Activated CD8-positive, alpha-beta memory T cell treated with anti-CD3 and anti-CD28 coated beads for 1 hour (primary cell): Measurements from ENCODE around the gene TM9SF4.
A peak's percentile ranks its signal among the peaks of the same experiment; 100 is the strongest.

ENCODE experiments used
- DNase-seq, 2 donors: peaks; one replicate each; pipeline ENCODE4 v3.0.0-alpha.2; 2020; ENCODE audit warnings: low read depth in 1 of 2; ENCODE audit errors: extremely low read depth in 1 of 2

TM9SF4 gene, protein sequence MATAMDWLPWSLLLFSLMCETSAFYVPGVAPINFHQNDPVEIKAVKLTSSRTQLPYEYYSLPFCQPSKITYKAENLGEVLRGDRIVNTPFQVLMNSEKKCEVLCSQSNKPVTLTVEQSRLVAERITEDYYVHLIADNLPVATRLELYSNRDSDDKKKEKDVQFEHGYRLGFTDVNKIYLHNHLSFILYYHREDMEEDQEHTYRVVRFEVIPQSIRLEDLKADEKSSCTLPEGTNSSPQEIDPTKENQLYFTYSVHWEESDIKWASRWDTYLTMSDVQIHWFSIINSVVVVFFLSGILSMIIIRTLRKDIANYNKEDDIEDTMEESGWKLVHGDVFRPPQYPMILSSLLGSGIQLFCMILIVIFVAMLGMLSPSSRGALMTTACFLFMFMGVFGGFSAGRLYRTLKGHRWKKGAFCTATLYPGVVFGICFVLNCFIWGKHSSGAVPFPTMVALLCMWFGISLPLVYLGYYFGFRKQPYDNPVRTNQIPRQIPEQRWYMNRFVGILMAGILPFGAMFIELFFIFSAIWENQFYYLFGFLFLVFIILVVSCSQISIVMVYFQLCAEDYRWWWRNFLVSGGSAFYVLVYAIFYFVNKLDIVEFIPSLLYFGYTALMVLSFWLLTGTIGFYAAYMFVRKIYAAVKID

DNA sequence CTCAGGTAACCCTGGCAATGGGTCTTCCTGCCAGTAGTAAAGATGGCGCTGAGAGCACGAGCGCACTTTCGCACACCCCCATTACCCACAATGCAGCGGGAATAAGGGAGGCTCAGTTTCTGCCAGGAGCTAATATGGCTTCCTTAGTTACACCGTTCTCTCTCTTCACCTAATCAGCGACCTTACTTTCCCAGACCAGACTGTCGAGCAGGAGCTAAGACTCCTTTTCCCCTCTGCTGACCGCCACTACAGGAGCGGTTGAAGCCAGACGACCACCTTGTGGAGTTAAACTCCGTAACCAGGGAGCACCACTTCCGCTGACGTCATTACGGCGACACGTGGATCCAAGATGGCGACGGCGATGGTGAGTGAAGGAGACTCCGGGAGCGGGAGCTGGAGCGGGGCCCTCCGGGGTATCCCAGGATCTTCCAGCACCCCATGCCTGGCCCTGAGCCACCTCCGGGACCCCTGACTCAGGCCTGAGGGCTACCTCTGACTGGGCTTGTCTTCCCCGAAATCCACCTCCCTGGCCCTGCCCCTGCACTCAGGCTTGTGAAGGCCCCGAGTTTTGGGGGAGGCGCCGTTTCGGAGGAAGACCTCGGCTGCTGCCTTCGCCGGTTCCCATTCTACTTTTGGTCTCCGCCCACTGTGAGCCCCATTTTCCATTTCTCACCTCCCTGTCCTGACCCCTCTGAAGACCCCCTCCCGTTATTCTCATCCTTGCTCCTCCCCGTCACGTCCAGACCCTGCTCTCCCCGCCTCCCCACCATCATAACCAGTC, at the start of gene TM9SF4:
Gene TM9SF4 (plus strand): TSS at position 323 of the 781 bp plus-strand sequence. CDS start 27 bp downstream, at position 350.
- DNase-seq, result peak; percentile 77 to 83

DNA sequence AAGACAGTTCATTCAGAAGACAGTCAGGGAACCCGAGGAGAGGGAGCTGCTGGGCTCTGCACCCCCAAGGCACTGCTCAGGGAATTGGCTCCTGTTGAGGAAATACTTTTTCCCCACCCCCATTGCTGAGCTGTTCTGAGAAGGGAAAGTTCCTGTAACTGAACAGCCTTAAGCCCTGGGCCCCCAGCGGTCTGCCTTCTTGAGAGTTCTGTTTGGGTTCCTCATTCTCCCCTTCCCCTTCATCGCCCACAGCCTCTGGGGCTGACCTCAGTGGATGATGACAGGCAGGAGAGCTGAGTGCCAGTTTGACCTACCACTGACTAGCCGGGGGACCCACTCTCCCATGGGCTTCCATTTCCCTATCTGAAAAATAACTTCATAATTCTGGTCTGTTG, 46.7 kb upstream of the TM9SF4 start:
- DNase-seq, result no peak

DNA sequence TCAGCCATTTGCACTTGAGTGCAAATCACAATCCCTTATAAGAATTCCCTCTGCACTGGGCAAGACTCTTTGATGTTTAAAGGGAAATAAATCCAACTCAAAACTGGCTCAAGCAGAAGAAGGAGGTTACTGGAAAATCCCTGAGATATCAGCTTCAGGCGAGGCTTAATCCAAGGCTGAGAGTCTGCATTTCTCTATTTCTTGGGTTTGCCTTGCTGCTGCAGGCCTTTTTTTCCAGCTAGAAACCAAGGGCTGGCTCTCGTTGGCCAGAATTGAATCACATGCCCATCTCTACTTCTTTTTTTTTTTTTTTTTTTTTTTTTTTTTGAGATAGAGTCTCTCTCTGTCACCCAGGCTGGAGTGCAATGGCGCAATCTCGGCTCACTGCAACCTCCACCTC, 45.8 kb upstream of the TM9SF4 start:
- DNase-seq, result no peak

DNA sequence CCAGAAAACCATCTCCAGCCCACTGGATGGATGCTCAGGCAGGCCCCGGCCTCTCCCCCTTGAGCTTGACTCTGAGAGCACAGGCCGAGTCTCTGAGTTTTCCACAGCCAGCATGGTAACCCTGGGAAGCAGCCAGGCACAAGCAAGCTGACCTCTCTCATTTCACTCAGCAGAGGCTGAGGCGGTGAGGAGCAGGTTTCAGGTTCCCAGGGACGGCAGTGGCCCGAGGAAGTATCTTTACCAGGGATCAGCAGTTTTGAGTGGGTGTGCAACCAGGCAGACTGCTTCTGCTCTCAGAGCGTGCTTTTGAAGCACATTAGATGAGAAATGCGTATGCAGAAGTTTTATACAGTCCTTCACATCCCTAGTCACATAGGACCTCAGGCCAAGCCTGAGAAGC, 44.8 kb upstream of the TM9SF4 start:
- no peak for DNase-seq

DNA sequence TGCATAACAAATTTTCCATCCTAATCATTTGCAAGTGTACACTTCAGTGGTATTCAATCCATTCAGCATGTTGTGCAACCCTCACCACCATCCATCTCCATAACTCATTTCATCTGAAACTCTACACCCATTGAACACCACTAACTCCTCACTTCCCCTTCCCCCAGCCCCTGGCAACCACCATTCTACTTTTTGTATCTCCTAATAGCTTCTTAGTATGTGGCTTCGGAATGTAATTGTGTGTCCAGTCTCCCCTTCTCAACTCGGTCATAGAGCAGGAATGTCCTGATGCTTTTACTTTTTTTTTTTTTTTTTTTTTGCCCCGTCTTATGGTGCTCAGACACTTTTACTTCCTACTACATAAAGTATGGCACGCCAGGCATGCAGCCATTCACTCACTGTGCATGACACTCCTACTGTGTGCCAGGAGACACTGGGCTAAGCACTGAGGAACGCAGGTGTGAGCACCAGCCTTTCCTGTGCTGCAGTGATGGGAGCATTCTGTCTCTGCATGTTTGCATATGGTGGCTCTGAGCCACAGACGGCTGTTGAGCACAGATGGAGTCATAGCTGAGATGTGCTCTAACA, 42.2 kb upstream of the TM9SF4 start:
- DNase-seq, result no peak

DNA sequence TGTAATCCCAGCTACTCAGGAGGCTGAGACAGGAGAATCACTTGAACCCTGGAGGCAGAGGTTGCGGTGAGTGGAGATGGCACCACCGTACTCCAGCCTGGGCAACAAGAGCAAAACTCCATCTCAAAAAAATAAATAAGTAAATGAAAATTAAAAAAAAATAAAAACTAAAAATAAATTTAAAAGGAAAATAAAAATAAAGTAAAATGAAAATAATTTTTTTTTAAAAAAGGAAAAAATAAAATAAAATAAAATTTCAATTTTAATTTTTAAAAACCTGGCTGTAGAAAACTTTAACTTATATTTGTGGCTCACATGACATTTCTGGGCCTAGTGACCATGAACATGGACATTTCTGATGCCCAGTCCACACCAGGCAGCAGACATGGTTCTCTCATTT, 41.3 kb upstream of the TM9SF4 start:
- DNase-seq, result no peak

DNA sequence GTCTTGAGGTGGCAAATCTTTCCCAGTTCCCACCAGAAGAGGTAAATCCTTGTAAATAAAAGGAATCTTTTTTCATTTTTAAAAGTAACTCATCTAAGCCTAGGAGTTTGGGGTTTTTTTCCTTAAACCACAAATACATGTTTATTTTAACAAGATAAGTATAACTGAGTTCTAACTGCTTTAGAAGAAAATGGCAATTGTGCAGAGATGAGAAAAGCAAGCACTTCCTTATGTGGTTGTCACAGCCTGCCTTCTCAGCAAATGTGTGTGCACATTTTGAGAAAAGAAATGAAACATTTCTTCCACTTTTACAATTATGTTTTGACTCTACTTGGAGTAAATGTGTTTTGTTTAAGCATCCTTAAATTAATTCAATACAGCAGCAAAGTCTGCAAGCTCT, 39.8 kb upstream of the TM9SF4 start:
- no peak for DNase-seq

DNA sequence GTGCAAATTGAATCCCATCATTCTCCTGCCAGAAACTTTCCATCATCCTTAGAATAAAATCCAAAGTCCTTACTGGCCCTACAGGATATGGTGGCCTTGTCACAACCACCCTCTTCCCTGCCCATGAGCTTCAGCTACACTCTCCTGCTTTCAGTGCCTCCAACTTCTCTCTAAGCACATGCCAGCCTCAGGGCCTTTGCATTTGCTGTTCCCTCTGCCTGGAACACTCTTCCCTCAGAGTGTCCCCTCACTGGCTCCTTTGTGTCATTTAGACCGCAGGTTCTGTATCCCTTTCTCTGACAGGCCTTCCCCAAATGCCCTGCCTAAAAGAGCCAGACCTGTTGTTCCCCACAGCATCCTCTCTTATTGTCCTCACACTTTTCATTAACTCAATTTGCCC, 39.2 kb upstream of the TM9SF4 start:
- no peak for DNase-seq

DNA sequence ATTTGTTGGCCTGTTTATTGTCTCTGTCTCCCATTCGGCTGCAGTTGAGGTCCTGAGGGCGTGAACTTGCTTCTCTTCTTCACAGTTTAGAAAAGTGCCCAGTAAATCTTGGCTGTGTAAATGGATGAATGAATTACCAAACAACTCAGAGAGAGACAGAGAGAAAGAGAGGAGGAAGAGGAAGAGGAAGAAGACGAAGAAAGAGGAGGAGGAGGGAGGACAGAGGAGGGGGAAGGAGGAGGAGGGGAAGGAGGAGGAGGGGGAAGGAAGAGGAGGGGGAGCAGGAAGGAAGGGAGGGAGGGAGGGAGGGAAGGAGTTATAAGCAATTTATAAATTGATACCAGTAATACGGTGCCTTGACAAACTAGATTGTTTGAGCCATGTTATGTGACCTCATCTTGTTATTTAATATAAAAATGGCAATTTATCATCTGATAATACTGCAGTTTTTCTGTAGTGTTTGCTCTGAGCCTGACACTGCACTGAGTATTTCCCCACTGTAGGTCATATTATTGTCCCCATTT, 38.8 kb upstream of the TM9SF4 start:
- no peak for DNase-seq

DNA sequence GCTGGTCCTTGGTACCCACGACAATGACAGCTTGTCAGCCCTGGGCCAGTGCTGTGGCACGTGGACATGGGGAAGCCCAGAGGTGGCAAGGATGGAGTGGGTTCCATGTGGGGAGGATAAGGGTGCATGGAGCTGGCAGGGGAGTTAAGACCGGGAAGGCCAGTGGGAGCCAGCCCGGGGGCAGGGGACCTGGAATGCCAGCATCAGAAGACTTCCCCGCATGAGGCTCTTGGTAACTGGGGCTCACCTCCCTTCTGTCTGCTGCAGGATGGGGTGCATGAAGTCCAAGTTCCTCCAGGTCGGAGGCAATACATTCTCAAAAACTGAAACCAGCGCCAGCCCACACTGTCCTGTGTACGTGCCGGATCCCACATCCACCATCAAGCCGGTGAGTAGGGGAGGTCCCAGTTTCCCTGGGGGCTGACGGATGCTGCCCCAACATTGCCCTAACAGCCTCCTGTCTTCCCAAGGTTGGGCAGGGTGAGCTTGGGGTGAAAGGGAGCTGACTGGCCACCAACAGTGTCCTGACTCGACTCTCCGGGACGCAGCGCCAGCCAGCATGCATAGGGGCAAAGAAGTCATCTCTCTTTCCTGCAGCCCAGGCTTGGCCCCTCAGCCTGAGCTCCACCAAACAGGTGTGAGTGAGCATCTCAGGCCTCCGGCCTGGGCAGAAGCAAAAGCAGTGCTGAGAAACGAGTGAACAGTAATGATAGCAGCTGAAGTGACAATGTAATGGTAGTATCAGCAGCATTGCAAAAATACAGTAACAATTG, 37.9 kb upstream of the TM9SF4 start:
- no peak for DNase-seq

DNA sequence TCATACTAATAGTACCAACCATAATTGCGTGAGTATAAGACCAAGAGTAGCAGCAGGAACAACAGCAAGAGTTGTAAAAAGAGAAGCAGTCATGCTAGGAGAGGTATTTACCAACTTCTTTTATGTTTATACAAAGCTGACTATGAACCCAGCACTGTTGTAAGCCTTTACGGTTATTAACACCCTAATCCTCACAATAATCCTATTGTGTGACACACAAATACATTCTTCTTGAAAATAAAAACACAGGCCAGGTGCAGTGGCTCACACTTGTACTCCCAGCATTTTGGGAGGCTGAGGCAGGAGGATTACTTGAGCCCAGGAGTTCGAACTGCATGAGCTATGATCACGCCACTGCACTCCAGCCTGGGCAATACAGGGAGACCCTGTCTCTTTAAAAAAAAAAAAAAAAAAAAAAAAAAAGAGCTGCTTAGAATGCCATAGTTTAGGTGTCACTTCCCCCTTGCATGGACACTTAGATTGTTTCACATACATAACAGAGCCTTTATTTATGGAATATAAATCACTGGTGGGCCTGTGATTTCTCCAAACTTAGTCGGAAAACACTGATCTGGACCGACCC, 37.3 kb upstream of the TM9SF4 start:
- no peak for DNase-seq

DNA sequence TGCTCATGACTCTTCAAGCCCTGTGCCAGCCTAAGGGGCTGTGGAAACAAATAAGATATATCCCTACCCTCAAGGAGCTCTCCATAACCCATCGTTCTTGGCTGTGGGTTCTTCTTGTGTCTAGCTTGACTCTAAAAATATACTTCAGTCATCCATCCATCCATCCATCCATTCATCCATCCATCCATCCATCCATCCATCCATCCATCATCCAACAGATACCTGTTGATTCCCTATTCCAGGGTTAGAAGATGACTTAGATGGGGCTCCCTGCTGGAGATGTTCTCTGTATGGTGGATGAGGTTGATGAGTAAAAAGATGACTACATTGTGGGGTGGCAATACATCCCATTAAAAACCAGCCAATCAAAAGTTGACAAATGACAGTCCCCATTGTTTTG, 34.0 kb upstream of the TM9SF4 start:
- DNase-seq, result no peak

DNA sequence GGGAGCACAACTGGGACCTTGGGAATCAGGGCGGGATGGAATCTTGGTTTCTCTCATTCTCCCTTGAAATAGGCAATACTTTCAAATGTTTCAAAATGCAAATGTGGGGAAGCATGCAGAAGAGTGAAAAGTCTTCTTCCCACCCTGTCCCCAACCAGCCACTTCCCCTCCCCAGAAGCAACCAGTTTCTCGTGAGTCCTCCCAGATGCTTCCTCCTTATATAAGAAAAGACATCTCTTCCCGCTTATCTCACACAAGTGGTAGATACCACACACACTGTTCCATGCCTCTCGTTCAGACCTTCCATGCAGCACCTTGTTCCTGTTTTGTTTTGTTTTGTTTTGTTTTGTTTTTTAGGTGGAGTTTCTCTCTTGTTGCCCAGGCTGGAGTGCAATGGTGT, 32.3 kb upstream of the TM9SF4 start:
- DNase-seq, result no peak

DNA sequence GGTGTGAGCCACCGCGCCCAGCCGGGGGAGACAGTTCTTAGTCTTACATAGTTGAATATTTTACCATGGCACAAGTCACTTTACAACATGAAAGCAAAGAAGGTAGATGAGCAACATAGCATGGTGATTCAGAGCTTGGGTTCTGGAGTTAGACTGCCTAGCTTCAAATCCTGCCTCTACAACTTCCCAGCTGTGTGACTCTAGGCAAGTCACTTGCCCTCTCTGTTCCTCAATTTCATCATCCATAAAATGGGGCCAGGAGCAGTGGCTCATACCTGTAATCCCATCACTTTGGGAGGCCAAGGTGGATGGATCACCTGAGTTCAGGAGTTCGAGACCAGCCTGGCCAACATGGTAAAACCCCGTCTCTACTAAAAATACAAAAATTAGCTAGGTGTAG, 31.2 kb upstream of the TM9SF4 start:
- no peak for DNase-seq

DNA sequence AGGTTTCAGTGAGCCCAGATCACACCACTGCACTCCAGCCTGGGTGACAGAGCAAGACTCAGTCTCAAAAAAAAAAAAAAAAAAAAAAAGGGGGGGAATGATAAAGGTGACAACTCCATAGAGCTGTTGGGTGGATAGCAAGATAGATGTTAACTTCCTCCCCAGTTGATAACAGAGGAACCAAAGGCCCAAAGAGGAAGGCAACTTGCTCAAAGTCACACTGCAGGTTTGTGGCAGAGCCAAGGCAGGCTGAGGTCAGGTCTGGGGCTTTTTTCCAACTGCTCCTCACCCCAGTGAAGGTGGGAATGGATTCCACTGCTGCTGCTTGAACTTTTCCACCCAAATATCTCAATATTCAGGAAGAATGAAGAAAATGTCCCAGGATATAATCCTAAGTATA, 30.7 kb upstream of the TM9SF4 start:
- DNase-seq, result no peak

DNA sequence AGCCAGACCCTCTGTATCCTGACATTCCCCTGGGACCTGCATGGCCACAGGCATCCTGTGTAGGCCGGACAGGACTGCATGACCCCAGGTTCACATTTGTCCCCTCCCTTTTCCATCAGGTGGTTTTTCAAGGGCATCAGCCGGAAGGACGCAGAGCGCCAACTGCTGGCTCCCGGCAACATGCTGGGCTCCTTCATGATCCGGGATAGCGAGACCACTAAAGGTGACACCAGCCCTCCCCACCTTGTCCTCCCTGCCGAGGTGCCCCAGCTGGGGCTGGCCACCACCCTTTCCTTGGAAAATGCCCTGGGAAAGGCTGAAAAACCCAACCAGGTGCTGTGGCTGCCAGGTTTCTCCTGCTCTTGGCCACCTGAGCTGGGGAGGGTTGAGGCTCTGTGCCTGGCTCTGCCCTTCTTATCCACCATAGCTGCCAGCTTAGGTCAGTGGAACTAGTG, 29.8 kb upstream of the TM9SF4 start:
- no peak for DNase-seq

DNA sequence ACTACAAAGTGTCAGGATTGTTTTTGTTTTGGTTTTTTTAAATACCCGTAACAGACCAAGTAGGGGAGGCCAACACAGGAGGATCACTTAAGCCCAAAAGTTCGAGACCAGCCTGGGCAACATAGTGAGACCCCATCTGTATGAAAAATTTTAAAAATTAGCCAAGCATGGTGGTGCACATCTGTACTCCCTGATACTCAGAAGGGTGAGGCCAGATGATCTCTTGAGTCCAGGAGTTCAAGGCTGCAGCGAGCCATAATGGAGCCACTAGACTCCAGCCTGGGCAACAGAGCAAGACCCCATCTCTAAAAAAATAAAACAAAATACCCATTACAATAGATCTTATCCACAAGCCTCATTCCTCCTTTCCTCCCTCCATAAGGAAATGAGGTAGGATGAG, 28.7 kb upstream of the TM9SF4 start:
- DNase-seq, result no peak

DNA sequence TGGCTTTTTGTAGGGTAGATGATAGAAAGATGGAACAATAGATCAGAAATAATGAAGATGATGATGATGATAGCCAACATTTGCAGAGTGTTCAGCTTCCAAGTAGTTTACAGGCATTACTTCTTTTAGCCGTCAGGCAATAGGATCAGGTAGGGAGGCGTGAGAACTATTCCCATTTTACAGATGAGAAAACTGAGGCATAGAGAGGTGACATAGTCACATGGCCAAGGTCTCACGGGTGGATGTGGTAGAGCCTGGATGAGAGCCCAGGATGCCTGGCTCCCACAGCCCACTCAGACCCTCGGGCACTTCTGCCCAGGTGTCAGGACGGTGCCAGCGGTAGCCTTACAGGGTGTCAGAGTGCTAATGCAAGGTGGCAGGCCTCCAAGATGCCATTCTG, 26.0 kb upstream of the TM9SF4 start:
- DNase-seq, result no peak

DNA sequence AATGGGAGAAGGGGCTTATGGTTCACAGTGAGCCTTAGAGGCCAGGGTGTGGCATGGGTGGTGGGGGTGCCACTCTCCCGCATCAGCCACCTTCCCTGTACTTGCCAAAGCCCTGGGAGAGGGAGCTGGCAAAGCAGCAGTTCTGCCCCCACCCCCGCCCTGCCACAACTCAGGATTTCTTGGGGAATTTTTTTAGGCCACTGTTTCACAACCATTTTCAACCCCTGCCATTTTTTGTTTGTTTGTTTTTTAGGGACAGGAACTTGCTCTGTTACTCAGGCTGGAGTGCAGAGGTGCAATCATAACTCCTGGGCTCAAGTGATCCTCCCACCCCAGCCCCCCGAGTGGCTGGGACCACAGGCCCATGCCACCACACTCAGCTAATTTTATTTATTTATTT, 22.4 kb upstream of the TM9SF4 start:
- no peak for DNase-seq

DNA sequence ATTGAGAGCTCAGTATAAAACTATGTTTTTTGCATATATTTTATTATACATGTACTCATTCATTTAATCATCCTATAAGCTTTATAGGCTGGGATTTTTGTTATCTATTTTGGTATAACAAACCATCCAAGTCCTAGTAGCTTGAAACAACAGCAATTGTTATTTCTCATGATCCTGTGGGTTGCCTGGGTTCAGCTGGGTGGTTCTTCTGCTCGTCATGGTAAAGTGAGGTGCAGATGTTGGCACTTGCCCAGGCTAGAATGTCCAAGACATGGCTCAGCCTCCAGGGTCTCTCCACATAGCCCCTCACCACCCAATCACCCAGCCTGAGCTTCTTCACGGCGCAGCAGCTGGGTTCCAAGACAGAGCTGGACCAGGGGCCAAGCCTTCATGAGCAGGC, 20.8 kb upstream of the TM9SF4 start:
- no peak for DNase-seq
